COLO829 (cell line): ENCODE measurements around the gene PNMA8A.
A peak's percentile ranks its signal among the peaks of the same experiment; 100 is the strongest.
"Not testable (repeated sequence)": the region's sequence is repeated elsewhere in the genome, so short reads cannot be mapped to it uniquely, and the experiment has no call there.

Source experiments
- DNase-seq: peaks from one replicate; pipeline ENCODE4 v3.0.0; 2012; ENCODE audit warnings: low spot score

The PNMA8A gene

GRCh38 chr19:46463516-46463915, 7.8 kb downstream of the PNMA8A start:
- DNase-seq, result no peak

DNA sequence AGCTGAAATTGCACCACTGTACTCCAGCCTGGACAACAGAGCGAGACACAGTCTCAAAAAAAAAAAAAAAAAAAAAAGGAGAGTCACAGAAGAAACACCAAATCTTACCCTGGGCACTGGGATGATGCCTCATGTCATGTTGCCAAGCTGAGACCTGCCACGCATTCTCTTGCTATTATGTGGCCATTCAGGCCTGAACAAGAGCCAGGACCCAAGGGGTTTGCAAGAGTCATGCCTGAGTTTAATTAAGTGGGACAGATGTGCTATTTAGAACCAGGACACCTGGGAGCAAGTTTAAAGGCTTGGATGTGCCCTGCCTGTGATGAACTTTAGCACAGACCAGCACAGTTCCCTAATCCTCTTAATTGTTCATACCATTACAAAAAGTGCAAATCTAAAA, 9.8 kb downstream of the PNMA8A start:
- DNase-seq, result no peak

DNA sequence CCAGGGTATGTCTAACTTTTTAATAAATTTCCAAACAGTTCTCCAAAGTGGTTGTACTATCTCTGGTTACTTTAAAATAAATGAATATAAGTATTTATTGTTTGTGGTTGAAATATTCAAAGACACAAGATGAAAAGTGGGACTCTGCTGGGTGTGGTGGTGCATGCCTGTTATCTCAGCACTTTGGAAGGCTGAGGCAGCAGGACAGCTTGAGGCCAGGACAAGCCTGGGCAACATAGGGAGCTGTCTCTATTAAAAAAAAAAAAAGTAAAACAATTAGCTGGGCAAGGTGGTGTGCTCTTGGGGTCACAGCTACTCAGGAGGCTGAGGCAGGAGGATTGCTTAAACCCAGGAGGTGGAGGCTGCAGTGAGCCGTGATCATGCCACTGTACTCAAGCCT, 10.4 kb downstream of the PNMA8A start:
- DNase-seq, result no peak

GRCh38 chr19:46460055-46460454, 11.3 kb downstream of the PNMA8A start:
- no peak for DNase-seq

DNA sequence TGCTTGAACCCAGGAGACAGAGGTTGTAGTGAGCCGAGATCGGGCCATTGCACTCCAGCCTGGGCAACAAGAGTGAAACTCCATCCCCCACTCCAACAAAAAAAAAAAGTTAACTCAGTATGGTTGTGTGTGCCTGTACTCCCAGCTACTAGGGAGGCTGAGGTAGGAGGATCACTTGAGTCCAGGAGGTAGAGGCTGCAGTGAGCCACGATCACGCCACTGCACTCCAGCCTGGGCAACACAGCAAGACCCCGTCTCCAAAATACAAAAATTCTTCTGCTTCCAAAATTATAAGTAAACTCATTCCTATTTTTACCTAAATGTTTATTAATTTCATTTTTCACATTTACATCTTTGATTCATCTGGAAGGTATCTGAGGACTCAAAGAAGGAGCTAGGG, 14.4 kb downstream of the PNMA8A start:
- DNase-seq, result no peak

GRCh38 chr19:46454244-46454643, 17.1 kb downstream of the PNMA8A start:
- no peak for DNase-seq

GRCh38 chr19:46453661-46454060, 17.7 kb downstream of the PNMA8A start:
- DNase-seq, result no peak

GRCh38 chr19:46452186-46452585, 19.2 kb downstream of the PNMA8A start:
- no peak for DNase-seq

DNA sequence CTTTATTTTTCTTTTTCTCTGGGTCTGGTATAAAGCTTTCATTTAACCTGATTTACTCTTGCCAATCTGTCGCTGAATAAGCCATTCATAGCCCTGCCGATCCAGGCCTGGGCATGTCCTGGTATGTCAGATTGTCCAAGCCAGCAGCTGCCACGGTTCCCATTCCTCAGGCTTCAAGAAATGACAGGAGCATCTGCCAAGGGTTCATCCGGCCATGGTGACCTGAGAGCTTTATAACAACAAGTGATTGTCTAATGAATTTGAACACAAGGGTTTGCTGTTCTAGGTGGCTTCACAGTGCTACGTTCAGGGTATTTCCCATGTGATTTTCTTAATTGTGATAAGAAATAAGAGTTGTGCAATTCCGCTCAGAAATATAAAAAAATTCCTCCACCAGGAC, 20.0 kb downstream of the PNMA8A start:
- DNase-seq, result peak; percentile 89

- DNase-seq, result no peak
These were observed 20.6 kb downstream of the PNMA8A start for GRCh38 chr19:46450737-46451136.

GRCh38 chr19:46449228-46449627, 22.1 kb downstream of the PNMA8A start:
- DNase-seq, result no peak

DNA sequence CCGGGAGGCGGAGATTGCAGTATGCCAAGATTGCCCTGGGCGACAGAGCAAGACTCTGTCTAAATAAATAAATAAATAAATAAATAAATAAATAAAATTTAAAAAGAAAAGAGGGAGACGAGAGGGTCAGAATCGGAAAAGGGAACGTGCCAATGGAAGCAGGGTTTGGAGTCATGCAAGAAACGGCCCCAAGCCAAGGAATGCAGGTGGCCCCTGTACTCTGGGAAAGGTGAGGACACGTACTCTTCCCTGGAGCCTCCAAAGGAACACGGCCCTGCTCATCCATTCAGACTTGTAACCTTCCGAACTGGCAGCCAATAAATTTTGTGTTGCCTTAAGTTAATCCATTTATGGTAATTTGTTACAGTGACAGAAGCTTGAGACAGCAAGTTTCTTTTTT, 22.8 kb downstream of the PNMA8A start:
- no peak for DNase-seq

DNA sequence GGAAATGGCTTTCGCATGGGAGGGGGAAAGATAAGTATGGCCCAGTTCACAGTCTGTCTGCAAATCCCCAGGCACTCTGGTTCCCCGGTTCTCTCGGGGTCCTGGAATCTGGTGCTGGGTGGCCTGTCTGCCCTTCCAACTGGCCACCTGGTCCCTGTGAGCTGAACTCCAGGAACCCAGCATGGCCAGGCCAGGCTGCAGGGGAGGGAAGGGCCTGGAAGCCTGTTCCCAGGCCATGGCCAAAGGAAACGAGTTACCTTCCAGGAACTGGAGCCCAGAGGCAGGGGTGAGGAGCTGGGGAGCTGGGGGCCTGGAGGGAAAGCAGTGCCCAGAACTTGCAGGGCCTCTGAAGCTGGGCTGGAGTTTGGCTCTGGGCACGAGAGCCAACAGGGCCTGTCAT, 23.5 kb downstream of the PNMA8A start:
- no peak for DNase-seq

- DNase-seq, result no peak
These were observed 24.4 kb downstream of the PNMA8A start for GRCh38 chr19:46447006-46447405.

DNA sequence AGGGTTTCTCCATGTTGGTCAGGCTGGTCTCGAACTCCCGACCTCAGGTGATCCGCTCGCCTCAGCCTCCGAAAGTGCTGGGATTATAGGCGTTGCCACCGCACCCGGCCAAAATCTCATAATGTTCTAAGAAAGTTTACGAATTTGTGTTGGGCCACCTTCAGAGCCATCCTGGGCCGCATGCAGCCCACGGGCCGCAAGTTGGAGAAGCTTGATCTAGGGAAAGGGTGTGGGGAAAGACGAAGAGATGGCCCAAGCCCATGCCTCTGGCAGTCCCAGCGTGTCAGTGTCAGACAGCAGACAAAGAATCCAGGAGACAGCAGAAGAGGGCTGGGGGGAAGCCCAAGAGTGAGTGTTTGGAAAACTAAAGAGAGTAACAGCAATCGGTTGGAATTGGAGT, 25.3 kb downstream of the PNMA8A start:
- no peak for DNase-seq

DNA sequence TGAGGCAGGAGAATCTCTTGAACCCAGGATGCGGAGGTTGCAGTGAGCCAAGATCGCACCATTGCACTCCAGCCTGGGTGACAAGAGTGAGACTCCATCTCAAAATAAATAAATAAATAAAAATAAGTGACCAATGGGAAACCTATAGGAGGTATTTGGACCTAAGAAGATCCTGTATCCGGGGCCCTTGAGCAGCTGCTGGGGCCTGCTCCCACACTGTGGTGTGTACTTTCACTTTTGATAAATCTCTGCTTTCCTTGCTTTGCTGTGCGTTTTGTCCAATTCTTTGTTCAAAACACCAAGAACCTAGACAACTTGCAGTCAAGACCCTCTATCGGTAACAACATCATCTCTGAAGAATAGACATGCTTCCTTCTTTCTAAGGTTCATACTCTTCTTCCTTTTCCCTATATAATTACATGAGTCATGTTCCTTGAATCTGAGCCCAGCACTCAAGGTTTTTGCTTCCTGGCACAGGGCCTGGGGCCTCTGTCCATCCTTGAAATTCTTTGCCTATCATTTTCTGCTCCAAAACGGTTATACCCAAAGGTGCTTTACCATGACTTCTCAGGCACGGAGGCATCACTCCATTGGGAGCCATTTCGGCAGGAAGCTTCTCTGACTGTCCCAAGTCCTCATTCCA, 28.4 kb downstream of the PNMA8A start:
- DNase-seq, result peak; percentile 39

- no peak for DNase-seq
These were observed 29.5 kb downstream of the PNMA8A start for GRCh38 chr19:46441866-46442265.

DNA sequence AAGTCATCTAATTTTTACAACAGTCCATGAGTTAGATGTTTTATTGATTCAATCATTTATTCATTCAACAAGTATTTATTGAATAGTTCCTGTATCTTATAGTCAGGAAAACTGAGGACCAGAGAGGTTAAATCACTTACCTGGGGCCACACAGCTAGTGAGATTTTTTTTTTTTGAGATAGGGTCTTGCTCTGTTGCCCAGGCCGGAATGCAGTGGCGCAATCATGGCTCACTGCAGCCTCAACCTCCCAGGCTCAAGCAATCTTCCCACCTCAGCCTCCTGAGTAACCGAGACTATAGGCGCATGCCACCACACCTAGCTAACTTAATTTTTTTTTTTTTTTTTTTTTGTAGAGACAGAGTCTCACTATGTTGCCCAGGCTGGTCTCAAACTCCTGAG, 35.7 kb downstream of the PNMA8A start:
- DNase-seq, result not testable (repeated sequence)

DNA sequence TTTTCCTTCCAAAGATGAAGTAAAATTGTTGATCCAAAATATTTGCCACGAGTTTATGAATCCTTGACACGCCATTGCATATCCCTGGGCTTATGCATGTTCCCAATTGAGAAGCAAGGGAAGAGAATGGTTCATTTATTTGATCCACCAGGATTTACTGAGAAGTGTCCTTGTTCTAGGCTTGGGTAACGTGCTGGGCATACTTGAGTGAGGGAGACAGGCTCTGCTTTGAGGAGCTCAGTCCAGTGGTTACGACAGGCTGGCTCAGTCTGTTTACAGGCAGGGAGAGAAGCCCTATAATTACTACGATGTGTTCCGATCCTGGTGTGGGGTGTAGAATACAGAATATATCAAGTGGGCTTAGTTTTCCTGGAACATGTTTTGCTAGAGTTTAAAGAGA, 36.4 kb downstream of the PNMA8A start:
- DNase-seq, result peak; percentile 35

DNA sequence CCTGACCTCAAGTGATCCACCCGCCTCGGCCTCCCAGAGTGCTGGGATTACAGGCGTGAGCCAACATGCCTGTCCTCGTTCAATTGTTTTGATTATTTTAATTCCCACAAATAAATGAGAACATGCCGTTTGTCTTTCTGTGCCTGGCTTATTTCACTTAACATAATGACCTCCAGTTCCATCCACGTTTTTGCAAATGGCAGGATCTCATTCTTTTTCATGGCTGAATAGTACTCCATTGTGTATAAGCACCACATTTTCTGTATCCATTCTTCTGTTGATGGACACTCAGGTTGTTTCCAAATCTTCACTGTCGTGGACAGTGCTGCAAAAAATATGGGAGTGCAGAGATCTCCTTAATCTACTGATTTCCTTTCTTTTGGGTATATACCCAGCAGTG, 37.9 kb downstream of the PNMA8A start:
- not testable (repeated sequence) for DNase-seq

DNA sequence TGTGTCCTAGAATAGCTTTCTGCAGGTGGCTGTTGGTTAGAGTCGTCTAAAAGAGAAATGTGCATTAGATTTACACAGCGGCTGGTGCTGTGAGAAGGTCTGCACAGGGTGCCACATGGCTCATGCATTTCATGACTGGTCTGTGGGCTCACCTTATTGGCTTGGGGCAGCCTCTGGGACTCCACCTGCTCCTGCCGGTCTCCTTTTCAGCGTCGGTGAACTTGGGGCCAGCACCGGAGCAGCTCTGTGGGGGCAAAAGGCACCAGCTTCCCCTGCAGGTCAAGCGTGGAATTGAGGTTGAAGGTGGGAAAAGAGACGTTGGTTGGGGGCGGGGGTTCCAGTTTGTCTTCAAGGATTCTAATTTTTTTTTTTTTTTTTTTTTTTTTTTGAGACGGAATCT, 39.5 kb downstream of the PNMA8A start:
- DNase-seq, result no peak

DNA sequence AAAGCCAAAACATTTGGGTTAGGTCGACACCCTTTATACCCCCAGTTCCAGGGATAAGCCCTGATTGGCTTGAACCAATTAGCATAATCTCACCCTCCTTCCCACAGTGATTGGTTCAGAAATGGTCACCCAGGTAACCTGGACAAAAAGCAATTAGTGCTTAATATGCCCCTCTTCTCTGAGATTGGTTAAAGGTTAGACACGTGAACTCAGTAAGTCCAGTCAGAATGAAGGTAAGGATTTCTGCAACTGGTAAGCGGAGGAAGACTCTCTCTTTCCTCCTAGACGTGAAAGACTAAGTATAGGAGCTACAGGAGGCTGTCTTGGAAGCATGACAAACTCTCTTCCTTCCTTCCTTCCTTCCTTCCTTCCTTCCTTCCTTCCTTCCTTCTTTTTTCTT, 41.4 kb downstream of the PNMA8A start:
- DNase-seq, result no peak

GRCh38 chr19:46428239-46429135, 42.9 kb downstream of the PNMA8A start, which contains the start of gene PNMA8C:
PNMA8C (minus strand) TSS chr19:46428936; CDS start chr19:46428359, 577 bp downstream.
- DNase-seq, result no peak
